WTC11 (cell line): ENCODE measurements around the gene TRAF7. TPM values are rescaled to one million over a fixed set of nuclear protein-coding genes. Genes with fewer than 3 reads are reported as not detected.

Source experiments
- ATAC-seq: fragments of 200-7000 bp; cut with Tn5 transposase; 2 replicates; pipeline ENCODE4 v1.10.0; 2021; ENCODE audit warnings: mild to moderate bottlenecking, moderate library complexity
- CTCF ChIA-PET: fragments of 300-600 bp; sonication (Branson Sonifier 250); formaldehyde crosslinking; loops from one replicate; lab custom pipeline; 2021; ENCODE audit warnings: antibody characterized with exemption; lab: Charles Lee
- POLR2A ChIA-PET: fragments of 350-600 bp; sonication (Branson Sonifier 250); formaldehyde crosslinking; loops from one replicate; lab custom pipeline; 2021; ENCODE audit warnings: antibody characterized with exemption; lab: Charles Lee
- DNase-seq: peaks from one replicate; pipeline ENCODE4 v3.0.0; 2021; ENCODE audit warnings: low spot score
- H3K27ac Mint-ChIP-seq: 2 replicates; pipeline ENCODE4 v1.8.0; 2021; ENCODE audit warnings: mixed read lengths
- H3K27me3 Mint-ChIP-seq: 2 replicates; pipeline ENCODE4 v1.8.0; 2021; ENCODE audit warnings: low read depth, mild to moderate bottlenecking, moderate library complexity, mixed read lengths
- H3K36me3 Mint-ChIP-seq: 2 replicates; pipeline ENCODE4 v1.8.0; 2021; ENCODE audit warnings: mixed read lengths
- H3K4me1 Mint-ChIP-seq: 2 replicates; pipeline ENCODE4 v1.8.0; 2022; ENCODE audit warnings: mixed read lengths
- H3K4me3 Mint-ChIP-seq: 2 replicates; pipeline ENCODE4 v1.8.0; 2021; ENCODE audit warnings: mild to moderate bottlenecking, moderate library complexity, mixed read lengths
- H3K9me3 Mint-ChIP-seq: 2 replicates; pipeline ENCODE4 v1.8.0; 2021; ENCODE audit warnings: mixed read lengths
- AR ChIP-seq: fragments of 250-450 bp; sonication (Bioruptor Pico); IDR thresholded peaks from 2 replicates; pipeline ENCODE4 v1.9.0; 2021; ENCODE audit warnings: mild to moderate bottlenecking
- CDX4 ChIP-seq: fragments of 250-450 bp; sonication (Bioruptor Pico); IDR thresholded peaks from 2 replicates; pipeline ENCODE4 v1.9.0; 2021; ENCODE audit warnings: moderate library complexity, mild to moderate bottlenecking, inconsistent platforms, borderline replicate concordance
- EMX1 ChIP-seq: fragments of 250-450 bp; sonication (Bioruptor Pico); IDR thresholded peaks from 2 replicates; pipeline ENCODE4 v1.8.0; 2021; ENCODE audit warnings: mild to moderate bottlenecking
- FOXK1 ChIP-seq: sonication (generic); formaldehyde crosslinking; IDR thresholded peaks from 2 replicates; pipeline ENCODE4 v1.8.0; 2022; ENCODE audit warnings: mild to moderate bottlenecking, moderate library complexity, missing genetic modification reagents
- FOXP4 ChIP-seq: sonication (generic); formaldehyde crosslinking; IDR thresholded peaks from 2 replicates; pipeline ENCODE4 v1.8.0; 2022; ENCODE audit warnings: mild to moderate bottlenecking, missing genetic modification reagents
- GRHL2 ChIP-seq: fragments of 250-450 bp; sonication (Bioruptor Pico); IDR thresholded peaks from 2 replicates; pipeline ENCODE4 v1.8.0; 2022; ENCODE audit warnings: mild to moderate bottlenecking, moderate library complexity; ENCODE audit not compliant: insufficient replicate concordance, severe bottlenecking
- HMGA2 ChIP-seq: fragments of 250-450 bp; sonication (Bioruptor Pico); IDR thresholded peaks from 2 replicates; pipeline ENCODE4 v1.4.0; 2021; ENCODE audit warnings: mild to moderate bottlenecking, moderate library complexity
- JUN ChIP-seq: sonication (generic); formaldehyde crosslinking; IDR thresholded peaks from 2 replicates; pipeline ENCODE4 v1.8.0; 2023; ENCODE audit warnings: mild to moderate bottlenecking, missing genetic modification reagents
- MAX ChIP-seq: sonication (generic); formaldehyde crosslinking; IDR thresholded peaks from 2 replicates; pipeline ENCODE4 v1.8.0; 2022; ENCODE audit warnings: mild to moderate bottlenecking, missing genetic modification reagents
- NFE2L1 ChIP-seq: sonication (generic); formaldehyde crosslinking; IDR thresholded peaks from 2 replicates; pipeline ENCODE4 v1.8.1; 2023; ENCODE audit warnings: missing genetic modification reagents
- OVOL2 ChIP-seq: fragments of 250-450 bp; sonication (Bioruptor Pico); IDR thresholded peaks from 2 replicates; pipeline ENCODE4 v1.9.0; 2021; ENCODE audit warnings: mild to moderate bottlenecking, borderline replicate concordance
- SMAD4 ChIP-seq: sonication (generic); formaldehyde crosslinking; IDR thresholded peaks from 2 replicates; pipeline ENCODE4 v1.8.0; 2022; ENCODE audit warnings: mild to moderate bottlenecking, missing genetic modification reagents
- SP1 ChIP-seq: sonication (generic); formaldehyde crosslinking; conservative IDR thresholded peaks from 2 replicates; pipeline ENCODE4 v1.8.1; 2022; ENCODE audit warnings: missing genetic modification reagents
- TEAD4 ChIP-seq: sonication (generic); formaldehyde crosslinking; IDR thresholded peaks from 2 replicates; pipeline ENCODE4 v1.8.0; 2022; ENCODE audit warnings: mild to moderate bottlenecking, missing genetic modification reagents
- ZBTB21 ChIP-seq: sonication (generic); formaldehyde crosslinking; IDR thresholded peaks from 2 replicates; pipeline ENCODE4 v1.8.1; 2023; ENCODE audit warnings: mild to moderate bottlenecking, missing genetic modification reagents, borderline replicate concordance
- ZNF281 ChIP-seq: sonication (generic); formaldehyde crosslinking; IDR thresholded peaks from 2 replicates; pipeline ENCODE4 v1.8.0; 2023; ENCODE audit warnings: mild to moderate bottlenecking, missing genetic modification reagents
- ZNF425 ChIP-seq: fragments of 250-450 bp; sonication (Bioruptor Pico); conservative IDR thresholded peaks from 2 replicates; pipeline ENCODE4 v1.9.0; 2021; ENCODE audit warnings: mild to moderate bottlenecking
- ZNF532 ChIP-seq: fragments of 250-450 bp; sonication (Bioruptor Pico); IDR thresholded peaks from 2 replicates; pipeline ENCODE4 v1.9.0; 2021; ENCODE audit warnings: mild to moderate bottlenecking, borderline replicate concordance
- total RNA-seq: library from RNA; stranded (reverse); gene quantifications from 3 replicates; pipeline ENCODE4 v1.2.3, GENCODE V29; 2021

Gene TRAF7
- total RNA-seq, 1 experiment from 2014 or later = 148 TPM

GRCh38 chr16:2180461-2180860 lies 24.9 kb downstream of the TRAF7 start:
- TF ChIP-seq SMAD4 (CRISPR knock-in tag) (no peak), AR (CRISPR knock-in tag) (no peak), SP1 (CRISPR knock-in tag) (no peak), OVOL2 (CRISPR knock-in tag) (no peak), ZNF425 (no peak), ZNF281 (no peak), JUN (CRISPR knock-in tag) (no peak), HMGA2 (CRISPR knock-in tag) (no peak), TEAD4 (no peak), GRHL2 (CRISPR knock-in tag) (no peak), ZBTB21 (CRISPR knock-in tag) (no peak), CDX4 (CRISPR knock-in tag) (no peak)
- TF ChIP-seq, all 79 proteins: peak for 0
- CTCF ChIA-PET = no interaction called here
- DNase-seq = no peak
- H3K36me3 Mint-ChIP-seq = peaks cover 6% of the 10 kb centered on the region
- H3K27me3 Mint-ChIP-seq = no peaks in the 10 kb centered on the region
- no peak overlapping the region for H3K27ac Mint-ChIP-seq
- 0 out of 2 replicates have a peak, but pooled peaks cover 3% of the 10 kb centered on the region for H3K4me1 Mint-ChIP-seq
- no peaks in the 10 kb centered on the region for H3K9me3 Mint-ChIP-seq
- no peak overlapping the region for H3K4me3 Mint-ChIP-seq
- ATAC-seq = no peak
- POLR2A ChIA-PET = no interaction called here

GRCh38 chr16:2180962-2181923 lies 25.7 kb downstream of the TRAF7 start:
- DNase-seq (peak; percentile 53), ATAC-seq (peak; percentile 12)
- no peaks in the 10 kb centered on the region for H3K27me3 Mint-ChIP-seq
- H3K4me1 Mint-ChIP-seq = 0 out of 2 replicates have a peak, but pooled peaks cover 3% of the 10 kb centered on the region
- no peaks in the 10 kb centered on the region for H3K9me3 Mint-ChIP-seq
- no peak overlapping the region for H3K27ac Mint-ChIP-seq
- CTCF ChIA-PET = interaction anchor here (5.7 kb wide), 1 partner anchor 13 kb away, joined by 24 read pairs; no protein-coding TSS in a partner anchor
- POLR2A ChIA-PET = interaction anchor here (0.9 to 1.3 kb wide), 2 partner anchors 26 to 45 kb away, joined by 4 to 5 read pairs; partner anchors contain the start of gene TRAF7
- peaks cover under 1% of the 10 kb centered on the region; the same call in 1 of the 2 replicates for H3K36me3 Mint-ChIP-seq
- no peak overlapping the region for H3K4me3 Mint-ChIP-seq
- no peak for TF ChIP-seq FOXP4 (CRISPR knock-in tag)
- no peak for TF ChIP-seq MAX
- TF ChIP-seq EMX1 (CRISPR knock-in tag) = no peak
- TF ChIP-seq NFE2L1 = no peak
- no peak for TF ChIP-seq ZNF532 (CRISPR knock-in tag)
- no peak for TF ChIP-seq SMAD4 (CRISPR knock-in tag)
- TF ChIP-seq FOXK1 (CRISPR knock-in tag) = no peak
